ENCODE results near the gene PTPRE.

Gene PTPRE

DNA sequence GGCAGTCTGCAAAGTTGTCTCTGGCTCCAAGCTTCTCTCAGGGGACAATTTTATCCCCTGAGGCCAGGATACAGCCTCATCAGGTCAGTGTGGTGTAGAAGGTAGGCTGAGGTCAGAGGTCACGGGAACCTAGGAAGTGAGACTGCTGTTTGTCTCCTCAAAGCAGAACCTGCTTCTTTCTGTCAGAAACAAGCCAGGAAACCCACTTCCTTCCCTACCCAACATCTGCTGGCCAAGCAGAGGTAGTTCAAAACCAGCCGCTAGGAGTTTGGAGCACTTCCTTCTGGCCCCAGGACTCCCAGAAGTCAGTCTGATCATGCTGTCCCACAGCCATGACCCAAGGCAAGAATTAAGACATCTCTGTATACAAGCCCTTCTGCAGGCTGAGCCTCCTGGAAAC is 26.3 kb upstream of the PTPRE start:
- no peaks in the 10 kb centered on the region for H4K20me1 ChIP-seq (ENCODE audit: insufficient read depth, low read length, poor library complexity, severe bottlenecking)
- no peaks in the 10 kb centered on the region for H3K27me3 ChIP-seq (ENCODE audit: insufficient read depth, low read length, poor library complexity, severe bottlenecking)
- H3K4me3 ChIP-seq (ENCODE audit: low read length, poor library complexity, severe bottlenecking), result no peak overlapping the region
- no peaks in the 10 kb centered on the region for H3K36me3 ChIP-seq (ENCODE audit: insufficient read depth, low read length)
- TF ChIP-seq, protein P1, sequence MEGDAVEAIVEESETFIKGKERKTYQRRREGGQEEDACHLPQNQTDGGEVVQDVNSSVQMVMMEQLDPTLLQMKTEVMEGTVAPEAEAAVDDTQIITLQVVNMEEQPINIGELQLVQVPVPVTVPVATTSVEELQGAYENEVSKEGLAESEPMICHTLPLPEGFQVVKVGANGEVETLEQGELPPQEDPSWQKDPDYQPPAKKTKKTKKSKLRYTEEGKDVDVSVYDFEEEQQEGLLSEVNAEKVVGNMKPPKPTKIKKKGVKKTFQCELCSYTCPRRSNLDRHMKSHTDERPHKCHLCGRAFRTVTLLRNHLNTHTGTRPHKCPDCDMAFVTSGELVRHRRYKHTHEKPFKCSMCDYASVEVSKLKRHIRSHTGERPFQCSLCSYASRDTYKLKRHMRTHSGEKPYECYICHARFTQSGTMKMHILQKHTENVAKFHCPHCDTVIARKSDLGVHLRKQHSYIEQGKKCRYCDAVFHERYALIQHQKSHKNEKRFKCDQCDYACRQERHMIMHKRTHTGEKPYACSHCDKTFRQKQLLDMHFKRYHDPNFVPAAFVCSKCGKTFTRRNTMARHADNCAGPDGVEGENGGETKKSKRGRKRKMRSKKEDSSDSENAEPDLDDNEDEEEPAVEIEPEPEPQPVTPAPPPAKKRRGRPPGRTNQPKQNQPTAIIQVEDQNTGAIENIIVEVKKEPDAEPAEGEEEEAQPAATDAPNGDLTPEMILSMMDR (conservative IDR thresholded peaks at IDR 0.05; ENCODE audit: low read length), result no peak
- TF ChIP-seq EZH2phosphoT487 (IDR thresholded peaks at IDR 0.05; ENCODE audit: borderline replicate concordance), result no peak
- peaks cover 18% of the 10 kb centered on the region for H3K4me1 ChIP-seq (ENCODE audit: insufficient read depth, low read length, poor library complexity, severe bottlenecking)
- no peaks in the 10 kb centered on the region for H3K9me2 ChIP-seq (replicated peaks; ENCODE audit: low read depth, low read length)
- no peaks in the 10 kb centered on the region for H3K9me3 ChIP-seq (ENCODE audit: insufficient read depth, low read depth, low read length)
- no peaks in the 10 kb centered on the region for H3K79me2 ChIP-seq (ENCODE audit: insufficient read depth, low read length)
- peak overlapping the region; percentile 33 for H3K9ac ChIP-seq (ENCODE audit: low read depth, low read length, poor library complexity, severe bottlenecking)
- H2AFZ ChIP-seq (ENCODE audit: low read length), result no peak overlapping the region; the same call in 1 of the 2 replicates
- no peaks in the 10 kb centered on the region for H3F3A ChIP-seq (ENCODE audit: low read depth)
- H3K4me2 ChIP-seq (ENCODE audit: low read depth, low read length, poor library complexity, severe bottlenecking), result peak overlapping the region; percentile 47

DNA sequence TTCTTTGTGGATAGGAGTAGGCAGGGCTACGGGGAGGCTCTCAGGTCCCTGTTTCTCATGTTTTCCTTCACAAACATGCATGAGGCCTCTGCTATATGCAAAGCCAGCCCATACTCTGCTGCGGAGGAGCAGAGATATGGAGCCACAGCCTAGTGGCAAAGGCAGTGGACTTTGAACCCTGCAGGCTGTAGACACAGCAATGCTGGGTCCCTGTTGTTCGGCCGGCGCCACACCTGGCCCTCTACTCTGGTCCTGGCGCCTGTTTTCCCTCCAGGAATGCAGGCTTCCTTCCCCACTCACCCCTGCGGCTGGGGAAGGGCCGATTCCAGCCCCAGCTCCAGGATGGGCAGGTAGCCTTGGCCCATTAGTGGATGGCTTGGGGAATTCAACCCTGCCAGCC is 25.6 kb upstream of the PTPRE start:
- Histone ChIP-seq H3K4me3 (ENCODE audit: low read length, poor library complexity, severe bottlenecking) (no peak overlapping the region), H3K4me2 (ENCODE audit: low read depth, low read length, poor library complexity, severe bottlenecking) (peak overlapping the region; percentile 47), H3K79me2 (ENCODE audit: insufficient read depth, low read length) (no peaks in the 10 kb centered on the region), H3K9me3 (ENCODE audit: insufficient read depth, low read depth, low read length) (no peaks in the 10 kb centered on the region), H3F3A (ENCODE audit: low read depth) (no peaks in the 10 kb centered on the region), H3K4me1 (ENCODE audit: insufficient read depth, low read length, poor library complexity, severe bottlenecking) (peaks cover 18% of the 10 kb centered on the region), H3K9me2 (replicated peaks; ENCODE audit: low read depth, low read length) (no peaks in the 10 kb centered on the region), H3K27me3 (ENCODE audit: insufficient read depth, low read length, poor library complexity, severe bottlenecking) (no peaks in the 10 kb centered on the region), H4K20me1 (ENCODE audit: insufficient read depth, low read length, poor library complexity, severe bottlenecking) (no peaks in the 10 kb centered on the region), H2AFZ (ENCODE audit: low read length) (no peak overlapping the region; the same call in 1 of the 2 replicates), H3K9ac (ENCODE audit: low read depth, low read length, poor library complexity, severe bottlenecking) (peak overlapping the region; percentile 33), H3K36me3 (ENCODE audit: insufficient read depth, low read length) (no peaks in the 10 kb centered on the region)
- no peak for TF ChIP-seq EZH2phosphoT487 (IDR thresholded peaks at IDR 0.05; ENCODE audit: borderline replicate concordance)
- TF ChIP-seq, protein P1 (conservative IDR thresholded peaks at IDR 0.05; ENCODE audit: low read length), result no peak

DNA sequence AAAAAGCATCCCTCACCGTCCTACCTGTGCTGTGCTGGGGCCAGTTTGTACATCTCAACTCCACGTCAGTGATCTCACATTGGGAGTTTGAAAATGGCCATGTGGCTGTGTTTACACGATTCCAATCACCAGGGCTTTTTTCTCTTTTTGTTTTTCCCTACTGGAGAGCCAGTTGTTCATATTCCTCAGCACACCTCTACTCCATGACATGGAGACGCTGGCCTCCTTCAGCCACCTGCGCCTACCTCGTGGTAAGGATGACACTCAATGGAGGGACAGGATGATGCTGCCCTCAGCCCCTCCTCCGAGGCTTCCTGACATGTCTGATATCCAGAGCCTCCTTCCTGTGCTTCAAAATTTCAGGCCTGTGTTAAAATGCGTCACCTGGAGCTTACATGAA is 24.5 kb upstream of the PTPRE start:
- no peaks in the 10 kb centered on the region for H3K9me2 ChIP-seq (replicated peaks; ENCODE audit: low read depth, low read length)
- H3K27me3 ChIP-seq (ENCODE audit: insufficient read depth, low read length, poor library complexity, severe bottlenecking), result no peaks in the 10 kb centered on the region
- H3K36me3 ChIP-seq (ENCODE audit: insufficient read depth, low read length), result no peaks in the 10 kb centered on the region
- TF ChIP-seq, protein P1 (conservative IDR thresholded peaks at IDR 0.05; ENCODE audit: low read length), result no peak
- no peak for TF ChIP-seq EZH2phosphoT487 (IDR thresholded peaks at IDR 0.05; ENCODE audit: borderline replicate concordance)
- H3K9me3 ChIP-seq (ENCODE audit: insufficient read depth, low read depth, low read length), result no peaks in the 10 kb centered on the region
- no peak overlapping the region for H3K9ac ChIP-seq (ENCODE audit: low read depth, low read length, poor library complexity, severe bottlenecking)
- no peak overlapping the region for H3K4me3 ChIP-seq (ENCODE audit: low read length, poor library complexity, severe bottlenecking)
- H3F3A ChIP-seq (ENCODE audit: low read depth), result no peaks in the 10 kb centered on the region
- H3K4me1 ChIP-seq (ENCODE audit: insufficient read depth, low read length, poor library complexity, severe bottlenecking), result peaks cover 18% of the 10 kb centered on the region
- H3K4me2 ChIP-seq (ENCODE audit: low read depth, low read length, poor library complexity, severe bottlenecking), result no peak overlapping the region
- H3K79me2 ChIP-seq (ENCODE audit: insufficient read depth, low read length), result no peaks in the 10 kb centered on the region
- H4K20me1 ChIP-seq (ENCODE audit: insufficient read depth, low read length, poor library complexity, severe bottlenecking), result no peaks in the 10 kb centered on the region
- H2AFZ ChIP-seq (ENCODE audit: low read length), result no peak overlapping the region

Measured in Loucy (cell line).